IPS DF 6.9 (cell line): ENCODE results near the gene KCNJ5.

Experiments used
- DNase-seq: peaks from one replicate; pipeline ENCODE4 v3.0.0-alpha.2; 2013; ENCODE audit warnings: low read depth, low spot score
- H3K27ac ChIP-seq: one replicate; pipeline ENCODE4 v1.5.1; 2013; ENCODE audit warnings: low read length, control low read depth
- H3K27me3 ChIP-seq: 2 replicates; pipeline ENCODE4 v1.6.1; 2013; ENCODE audit warnings: mild to moderate bottlenecking, low read length; ENCODE audit not compliant: control insufficient read depth, insufficient read depth
- H3K36me3 ChIP-seq: 2 replicates; pipeline ENCODE4 v1.6.1; 2013; ENCODE audit warnings: low read length; ENCODE audit not compliant: control insufficient read depth, insufficient read depth
- H3K4me1 ChIP-seq: 2 replicates; pipeline ENCODE4 v1.6.1; 2013; ENCODE audit warnings: low read length; ENCODE audit not compliant: control insufficient read depth, insufficient read depth
- H3K4me3 ChIP-seq: 2 replicates; pipeline ENCODE4 v1.5.1; 2013; ENCODE audit warnings: mild to moderate bottlenecking, low read length
- H3K9me3 ChIP-seq: 2 replicates; pipeline ENCODE4 v1.6.1; 2013; ENCODE audit warnings: low read length, inconsistent platforms; ENCODE audit not compliant: control insufficient read depth, insufficient read depth
- WGBS: extraction: QIAGEN DNeasy Blood & Tissue Kit; methylation state at CpG from one replicate; pipeline ENCODE4 v1.1.7; 2013; ENCODE audit warnings: mixed read lengths, missing lambda C conversion rate; ENCODE audit not compliant: insufficient read length, insufficient coverage; 5-methylcytosine and 5-hydroxymethylcytosine counted together

The KCNJ5 gene

GRCh38 chr11:128940603-128941002, 49.4 kb downstream of the KCNJ5 start:
- Histone ChIP-seq H3K27me3 (no peaks in the 10 kb centered on the region; the same call in 1 of the 2 replicates), H3K36me3 (no peaks in the 10 kb centered on the region), H3K4me3 (no peak overlapping the region), H3K27ac (no peak overlapping the region), H3K4me1 (peaks cover 9% of the 10 kb centered on the region), H3K9me3 (no peaks in the 10 kb centered on the region)
- DNase-seq = no peak
- no CpG with 5 or more reads among the region's 15 CpGs for WGBS

GRCh38 chr11:128941110-128941509, 50.0 kb downstream of the KCNJ5 start:
- H3K4me3 ChIP-seq = no peak overlapping the region
- H3K27ac ChIP-seq = no peak overlapping the region
- peaks cover 9% of the 10 kb centered on the region for H3K4me1 ChIP-seq
- no peak for DNase-seq
- WGBS = no CpG with 5 or more reads among the region's 8 CpGs
- no peaks in the 10 kb centered on the region; the same call in 1 of the 2 replicates for H3K27me3 ChIP-seq
- no peaks in the 10 kb centered on the region for H3K36me3 ChIP-seq
- no peaks in the 10 kb centered on the region for H3K9me3 ChIP-seq

- Histone ChIP-seq H3K27ac (no peak overlapping the region), H3K27me3 (no peaks in the 10 kb centered on the region; the same call in 1 of the 2 replicates), H3K9me3 (no peaks in the 10 kb centered on the region), H3K36me3 (no peaks in the 10 kb centered on the region), H3K4me1 (peaks cover 8% of the 10 kb centered on the region), H3K4me3 (no peak overlapping the region)
- no peak for DNase-seq
- no CpG with 5 or more reads among the region's 14 CpGs for WGBS
Measured at GRCh38 chr11:128941573-128942271, 50.6 kb downstream of the KCNJ5 start.

GRCh38 chr11:128942272-128942612, 51.1 kb downstream of the KCNJ5 start:
- H3K4me3 ChIP-seq = no peak overlapping the region
- H3K4me1 ChIP-seq = peaks cover 4% of the 10 kb centered on the region
- no CpG with 5 or more reads among the region's 13 CpGs for WGBS
- no peak overlapping the region for H3K27ac ChIP-seq
- DNase-seq = no peak
- H3K9me3 ChIP-seq = no peaks in the 10 kb centered on the region
- no peaks in the 10 kb centered on the region; the same call in 1 of the 2 replicates for H3K27me3 ChIP-seq
- no peaks in the 10 kb centered on the region for H3K36me3 ChIP-seq

- Histone ChIP-seq H3K36me3 (no peaks in the 10 kb centered on the region), H3K27ac (no peak within 1 kb of the TSS), H3K4me3 (no peak within 1 kb of the TSS), H3K9me3 (no peaks in the 10 kb centered on the region), H3K27me3 (no peaks in the 10 kb centered on the region; the same call in 1 of the 2 replicates), H3K4me1 (no peaks in the 10 kb centered on the region)
- no CpG with 5 or more reads among the region's 21 CpGs for WGBS
- DNase-seq = no peak
Measured at GRCh38 chr11:128942817-128943427, 51.8 kb downstream of the KCNJ5 start, which contains the start of gene TP53AIP1. Gene TP53AIP1 (minus strand): TSS chr11:128942871. CDS start chr11:128937818, 5,053 bp downstream.

GRCh38 chr11:128943428-128943976, 52.3 kb downstream of the KCNJ5 start:
- H3K36me3 ChIP-seq = no peaks in the 10 kb centered on the region
- no CpG with 5 or more reads among the region's 16 CpGs for WGBS

GRCh38 chr11:128946648-128947047, 55.5 kb downstream of the KCNJ5 start:
- no peak overlapping the region for H3K27ac ChIP-seq
- no CpG with 5 or more reads among the region's 2 CpGs for WGBS
- no peaks in the 10 kb centered on the region for H3K4me1 ChIP-seq
- no peaks in the 10 kb centered on the region for H3K36me3 ChIP-seq
- H3K9me3 ChIP-seq = no peaks in the 10 kb centered on the region
- H3K4me3 ChIP-seq = no peak overlapping the region
- no peak for DNase-seq
- H3K27me3 ChIP-seq = no peaks in the 10 kb centered on the region

More at GRCh38 chr11:128943428-128943976, 52.3 kb downstream of the KCNJ5 start:
- Histone ChIP-seq H3K4me3 (no peak overlapping the region), H3K9me3 (no peaks in the 10 kb centered on the region), H3K27me3 (no peaks in the 10 kb centered on the region; the same call in 1 of the 2 replicates), H3K27ac (no peak overlapping the region), H3K4me1 (no peaks in the 10 kb centered on the region)
- DNase-seq = no peak

- no peaks in the 10 kb centered on the region for H3K36me3 ChIP-seq
- H3K4me1 ChIP-seq = no peaks in the 10 kb centered on the region
- WGBS = no CpG with 5 or more reads among the region's 2 CpGs
- no peak overlapping the region for H3K4me3 ChIP-seq
- DNase-seq = no peak
- H3K27ac ChIP-seq = no peak overlapping the region
- H3K27me3 ChIP-seq = no peaks in the 10 kb centered on the region
- no peaks in the 10 kb centered on the region for H3K9me3 ChIP-seq
Measured at GRCh38 chr11:128947773-128948172, 56.6 kb downstream of the KCNJ5 start.

- no peak for DNase-seq
- Histone ChIP-seq H3K27ac (no peak overlapping the region), H3K4me1 (0 out of 2 replicates have a peak, but pooled peaks cover 1% of the 10 kb centered on the region), H3K9me3 (no peaks in the 10 kb centered on the region), H3K4me3 (no peak overlapping the region), H3K27me3 (no peaks in the 10 kb centered on the region), H3K36me3 (no peaks in the 10 kb centered on the region; the same call in 1 of the 2 replicates)
- no CpG with 5 or more reads among the region's 3 CpGs for WGBS
Measured at GRCh38 chr11:128948583-128948982, 57.4 kb downstream of the KCNJ5 start.

GRCh38 chr11:128949791-128950454, 58.8 kb downstream of the KCNJ5 start:
- DNase-seq = no peak
- Histone ChIP-seq H3K4me3 (no peak overlapping the region), H3K36me3 (no peaks in the 10 kb centered on the region; the same call in 1 of the 2 replicates), H3K4me1 (0 out of 2 replicates have a peak, but pooled peaks cover 1% of the 10 kb centered on the region), H3K27ac (no peak overlapping the region), H3K9me3 (no peaks in the 10 kb centered on the region), H3K27me3 (no peaks in the 10 kb centered on the region)
- no CpG with 5 or more reads among the region's 13 CpGs for WGBS
